Measurements from ENCODE around the gene CENPO.

Gene CENPO

DNA sequence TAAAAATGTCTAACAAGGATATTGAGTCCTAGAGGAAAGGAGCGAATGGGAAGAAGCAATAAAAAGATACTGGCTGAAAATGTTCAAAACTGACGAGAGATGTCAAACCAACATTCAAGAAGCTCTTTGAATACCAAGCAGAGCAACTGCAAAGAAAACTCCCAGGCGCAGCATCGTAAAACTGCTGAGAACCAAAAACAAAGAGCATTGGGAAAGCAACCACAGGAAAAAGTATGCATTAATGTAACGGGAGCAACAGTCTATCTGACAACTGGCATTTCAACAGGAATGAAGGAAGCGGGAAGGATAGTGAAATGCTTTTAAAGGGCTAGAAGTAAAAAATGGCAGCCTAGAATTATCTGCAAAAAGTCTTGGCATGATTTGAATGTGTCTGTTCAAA is 73.7 kb downstream of the CENPO start:
- no peak for DNase-seq

DNA sequence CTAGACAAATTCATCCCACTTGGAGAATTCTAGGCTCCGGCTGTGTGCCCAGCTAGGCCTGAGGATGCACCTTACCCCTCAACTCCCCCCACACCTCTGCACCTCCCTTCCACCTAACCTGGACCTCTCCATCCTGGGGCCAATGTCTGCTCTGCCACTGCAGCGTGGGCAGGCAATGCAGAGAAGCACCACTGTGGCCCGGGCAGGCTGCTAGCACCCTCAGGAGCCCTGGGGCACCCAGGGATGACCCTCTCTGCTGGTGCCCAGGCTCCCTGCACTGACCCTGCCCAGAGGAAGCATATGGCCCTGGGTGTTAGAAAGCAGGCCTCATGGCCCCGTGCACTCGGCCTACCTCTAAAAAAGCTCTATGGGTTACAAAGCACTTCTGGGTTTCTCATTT is 77.2 kb downstream of the CENPO start:
- DNase-seq: no peak

DNA sequence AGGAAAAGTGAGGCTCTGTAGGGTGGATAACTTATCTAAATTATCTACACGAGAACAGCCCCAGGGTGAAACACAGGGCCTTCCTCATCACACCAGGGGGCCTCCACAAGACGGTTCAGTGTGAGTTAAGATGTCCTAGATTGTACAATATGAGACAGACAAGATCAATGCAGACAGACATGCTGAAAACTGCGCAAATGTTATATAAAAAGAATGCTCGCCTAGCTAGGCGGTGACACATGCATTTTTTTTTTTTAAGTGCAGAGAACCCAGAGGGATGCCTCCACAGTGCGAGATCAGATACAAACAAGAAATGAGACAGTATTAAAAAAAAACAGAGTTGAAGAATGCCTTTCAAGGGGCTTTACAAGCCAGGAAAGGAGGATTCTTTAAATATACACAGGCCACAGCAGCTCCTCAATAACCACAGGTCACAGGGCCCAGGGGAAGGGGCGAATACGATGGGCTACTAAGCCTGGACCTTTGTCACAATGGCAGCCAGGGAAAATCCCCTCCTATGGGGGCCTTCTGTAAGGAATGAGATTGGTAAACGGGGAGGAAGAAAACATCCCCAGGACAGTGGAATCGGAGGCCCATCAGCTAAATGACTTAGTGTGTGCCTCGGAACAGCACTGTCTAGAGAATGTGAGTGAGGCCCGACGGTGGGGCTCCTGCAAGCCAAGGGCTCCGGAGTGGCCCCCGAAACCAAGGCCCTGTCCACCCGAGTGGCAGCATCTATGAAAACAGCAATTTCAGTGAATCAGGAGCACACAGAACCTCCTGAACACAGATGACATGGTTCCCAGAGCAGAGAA is 77.9 kb downstream of the CENPO start:
- no peak for DNase-seq

DNA sequence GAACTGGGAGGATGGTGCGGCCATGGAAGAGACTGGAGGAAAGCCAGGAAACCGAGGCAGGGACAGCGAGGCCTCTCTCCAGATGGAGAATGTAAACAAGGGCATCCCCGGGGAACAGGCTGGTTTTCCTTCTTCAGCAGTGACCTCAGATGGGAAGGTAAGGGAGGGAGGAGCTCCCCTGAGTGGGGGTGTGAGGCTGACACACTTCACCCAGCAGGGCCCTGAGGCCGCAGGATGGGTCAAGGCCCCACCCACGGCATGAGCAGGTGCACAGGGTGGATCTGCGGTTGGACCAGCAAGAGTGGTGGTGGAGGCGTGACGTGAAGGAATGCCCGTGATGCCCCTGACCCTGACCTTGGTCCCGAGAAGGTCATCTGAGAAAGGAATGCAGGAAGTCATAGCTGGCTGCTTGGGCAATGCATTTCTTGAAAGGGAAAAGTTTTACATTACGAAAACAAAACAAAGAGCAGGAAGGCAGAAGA is 78.7 kb downstream of the CENPO start:
- peak; percentile 20 for DNase-seq
